OCI-LY3 (cell line): Measurements from ENCODE around the gene CTXND2.
A peak's percentile ranks its signal among the peaks of the same experiment; 100 is the strongest.
"Not testable (repeated sequence)": the region's sequence is repeated elsewhere in the genome, so short reads cannot be mapped to it uniquely, and the experiment has no call there.

Experiments
- H2AFZ ChIP-seq: fragments of 200-600, 300-600 bp; shearing (Covaris generic); 2 replicates; pipeline ENCODE4 v1.6.0; 2014; ENCODE audit warnings: antibody characterized with exemption, low read depth, low read length
- H3K27ac ChIP-seq: fragments of 200-600, 300-600 bp; sonication (generic); 2 replicates; pipeline ENCODE4 v1.5.1; 2014; ENCODE audit warnings: mild to moderate bottlenecking, low read length, moderate library complexity, mixed read lengths
- H3K27me3 ChIP-seq: fragments of 200-600, 300-600 bp; sonication (generic); 2 replicates; pipeline ENCODE4 v1.6.1; 2014; ENCODE audit warnings: low read depth, low read length, mixed read lengths
- H3K36me3 ChIP-seq: fragments of 200-600, 300-600 bp; sonication (generic); replicated peaks from 2 replicates; pipeline ENCODE3; 2014; ENCODE audit warnings: low read depth, low read length, mixed read lengths
- H3K4me1 ChIP-seq: fragments of 300-600, 200-600 bp; sonication (generic); 2 replicates; pipeline ENCODE4 v1.6.1; 2014; ENCODE audit warnings: low read length, mixed read lengths
- H3K4me2 ChIP-seq: fragments of 200-600, 300-600 bp; sonication (generic); 2 replicates; pipeline ENCODE4 v1.6.1; 2014; ENCODE audit warnings: low read length, mixed read lengths
- H3K4me3 ChIP-seq: fragments of 300-600, 200-600 bp; sonication (generic); 2 replicates; pipeline ENCODE4 v1.5.1; 2014; ENCODE audit warnings: antibody characterized with exemption, mild to moderate bottlenecking, low read length, moderate library complexity
- H3K79me2 ChIP-seq: fragments of 300-600, 200-600 bp; shearing (Covaris generic); 2 replicates; pipeline ENCODE4 v1.6.1; 2014; ENCODE audit warnings: mild to moderate bottlenecking, low read length, mixed read lengths
- H3K9ac ChIP-seq: fragments of 300-600, 200-600 bp; shearing (Covaris generic); 2 replicates; pipeline ENCODE4 v1.6.0; 2014; ENCODE audit warnings: mild to moderate bottlenecking, low read length, moderate library complexity
- H3K9me3 ChIP-seq: fragments of 200-600, 300-600 bp; shearing (Covaris generic); 2 replicates; pipeline ENCODE4 v1.6.1; 2014; ENCODE audit warnings: low read length, mixed read lengths; ENCODE audit not compliant: insufficient read depth
- H4K20me1 ChIP-seq: fragments of 200-600, 300-600 bp; sonication (generic); 2 replicates; pipeline ENCODE4 v1.6.1; 2016; ENCODE audit warnings: low read length, mixed read lengths; ENCODE audit not compliant: insufficient read depth
- EZH2phosphoT487 ChIP-seq: fragments of 200-600 bp; shearing (Covaris generic); IDR thresholded peaks from 2 replicates; pipeline ENCODE4 v1.6.1; 2018; ENCODE audit warnings: antibody characterized with exemption, mixed run types, low read depth
- TF ChIP-seq, protein P1 (sequence below): fragments of 200-600, 300-600 bp; sonication (generic); IDR thresholded peaks from 2 replicates; pipeline ENCODE4 v1.5.1; 2014; ENCODE audit warnings: antibody characterized with exemption, low read length, low read depth

CTXND2 gene

DNA sequence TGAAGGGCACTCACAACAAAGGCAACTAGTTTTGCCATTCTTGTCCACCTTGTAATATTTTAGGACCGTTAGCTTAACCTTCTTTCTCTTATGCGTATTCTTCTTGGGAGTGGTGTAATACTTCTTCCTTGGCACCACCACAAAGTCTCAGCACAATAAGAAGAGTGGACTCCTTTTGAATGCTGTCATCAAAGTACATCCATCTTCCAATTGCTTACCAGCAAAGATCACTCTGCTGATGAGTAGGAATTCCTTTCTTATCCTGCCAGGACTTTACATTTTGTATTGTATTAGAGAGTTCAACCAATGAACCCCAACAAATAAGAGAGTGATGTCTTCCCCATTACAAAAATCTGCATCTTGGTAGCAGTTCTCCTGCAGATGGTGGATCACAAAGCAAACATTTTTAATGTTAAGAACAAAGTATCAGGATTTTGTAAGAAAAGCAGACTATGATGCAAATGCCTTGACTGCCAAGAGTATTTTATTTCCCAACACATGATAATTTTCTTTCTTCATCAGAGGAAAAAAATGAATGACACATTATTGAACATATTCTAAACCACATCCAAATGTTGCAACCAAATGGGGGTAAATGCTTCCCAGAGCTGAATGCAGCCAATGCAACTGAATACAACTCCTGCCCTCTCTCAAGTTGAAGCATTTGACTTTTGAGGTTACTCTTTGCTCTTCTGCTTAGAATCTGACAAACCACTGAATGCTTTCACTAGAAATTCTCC, 5.4 kb upstream of the CTXND2 start:
- H3K9ac ChIP-seq, result no peak overlapping the region
- no peaks in the 10 kb centered on the region for H3K36me3 ChIP-seq
- H3K79me2 ChIP-seq, result no peaks in the 10 kb centered on the region
- H3K4me1 ChIP-seq, result peaks cover 4% of the 10 kb centered on the region; the same call in 1 of the 2 replicates
- no peaks in the 10 kb centered on the region for H3K27me3 ChIP-seq
- H2AFZ ChIP-seq, result no peak overlapping the region
- no peak overlapping the region for H3K4me3 ChIP-seq
- TF ChIP-seq EZH2phosphoT487, result no peak
- TF ChIP-seq, protein P1, sequence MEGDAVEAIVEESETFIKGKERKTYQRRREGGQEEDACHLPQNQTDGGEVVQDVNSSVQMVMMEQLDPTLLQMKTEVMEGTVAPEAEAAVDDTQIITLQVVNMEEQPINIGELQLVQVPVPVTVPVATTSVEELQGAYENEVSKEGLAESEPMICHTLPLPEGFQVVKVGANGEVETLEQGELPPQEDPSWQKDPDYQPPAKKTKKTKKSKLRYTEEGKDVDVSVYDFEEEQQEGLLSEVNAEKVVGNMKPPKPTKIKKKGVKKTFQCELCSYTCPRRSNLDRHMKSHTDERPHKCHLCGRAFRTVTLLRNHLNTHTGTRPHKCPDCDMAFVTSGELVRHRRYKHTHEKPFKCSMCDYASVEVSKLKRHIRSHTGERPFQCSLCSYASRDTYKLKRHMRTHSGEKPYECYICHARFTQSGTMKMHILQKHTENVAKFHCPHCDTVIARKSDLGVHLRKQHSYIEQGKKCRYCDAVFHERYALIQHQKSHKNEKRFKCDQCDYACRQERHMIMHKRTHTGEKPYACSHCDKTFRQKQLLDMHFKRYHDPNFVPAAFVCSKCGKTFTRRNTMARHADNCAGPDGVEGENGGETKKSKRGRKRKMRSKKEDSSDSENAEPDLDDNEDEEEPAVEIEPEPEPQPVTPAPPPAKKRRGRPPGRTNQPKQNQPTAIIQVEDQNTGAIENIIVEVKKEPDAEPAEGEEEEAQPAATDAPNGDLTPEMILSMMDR, result no peak
- H3K27ac ChIP-seq, result no peak overlapping the region
- no peak overlapping the region for H3K4me2 ChIP-seq
- no peaks in the 10 kb centered on the region for H3K9me3 ChIP-seq
- no peaks in the 10 kb centered on the region for H4K20me1 ChIP-seq

DNA sequence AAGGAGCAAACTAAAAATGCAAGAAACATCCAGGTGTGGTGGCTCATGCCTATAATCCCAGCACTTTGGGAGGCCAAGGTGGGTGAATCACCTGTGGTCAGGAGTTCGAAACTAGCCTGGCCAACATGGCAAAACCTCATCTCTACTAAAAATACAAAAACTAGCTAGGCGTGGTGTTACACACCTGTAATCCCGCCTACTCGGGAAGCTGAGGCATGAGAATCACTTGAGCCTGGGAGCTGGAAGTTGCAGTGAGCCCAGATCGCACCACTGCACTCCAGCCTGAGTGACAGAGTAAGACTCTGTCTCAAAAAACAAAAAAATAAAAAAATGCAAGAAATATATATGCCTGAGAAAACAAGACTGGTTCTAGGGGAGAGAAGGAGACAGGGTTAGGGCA, 3.8 kb upstream of the CTXND2 start:
- H3K9me3 ChIP-seq, H4K20me1 ChIP-seq, H3K27ac ChIP-seq, H3K36me3 ChIP-seq, H3K4me2 ChIP-seq, H3K4me3 ChIP-seq, H3K9ac ChIP-seq, H3K27me3 ChIP-seq, H3K79me2 ChIP-seq, H3K4me1 ChIP-seq: not testable (repeated sequence)
- peak overlapping the region; percentile 75; the same call in 1 of the 2 replicates for H2AFZ ChIP-seq

DNA sequence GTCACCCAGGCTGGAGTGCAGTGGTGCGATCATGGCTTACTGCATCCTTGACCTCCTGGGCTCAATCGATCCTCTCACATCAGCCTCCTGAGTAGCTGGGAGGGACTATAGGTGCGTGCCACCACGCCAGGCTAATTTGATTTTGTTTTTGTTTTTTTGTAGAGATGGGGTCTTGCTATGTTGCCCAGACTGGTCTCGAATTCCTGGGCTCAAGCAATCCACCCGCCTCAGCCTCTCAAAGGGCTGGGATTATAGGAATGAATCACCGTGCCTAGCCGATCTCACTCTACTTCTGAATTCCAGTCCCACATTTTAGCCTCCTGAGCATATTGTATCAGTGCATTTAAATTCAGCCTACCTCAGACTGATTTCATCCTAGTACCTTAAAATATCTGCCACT, 1.8 kb downstream of the CTXND2 start:
- TF ChIP-seq, protein P1, result no peak
- TF ChIP-seq EZH2phosphoT487, result no peak
- H3K27me3 ChIP-seq, result peaks cover 12% of the 10 kb centered on the region; the same call in 1 of the 2 replicates
- H3K36me3 ChIP-seq, result no peaks in the 10 kb centered on the region
- no peak overlapping the region for H3K9ac ChIP-seq
- no peaks in the 10 kb centered on the region for H3K79me2 ChIP-seq
- no peaks in the 10 kb centered on the region for H4K20me1 ChIP-seq
- no peak overlapping the region for H3K4me3 ChIP-seq
- no peaks in the 10 kb centered on the region for H3K9me3 ChIP-seq
- H2AFZ ChIP-seq, result no peak overlapping the region
- H3K27ac ChIP-seq, result no peak overlapping the region
- H3K4me2 ChIP-seq, result no peak overlapping the region
- peaks cover 9% of the 10 kb centered on the region for H3K4me1 ChIP-seq

DNA sequence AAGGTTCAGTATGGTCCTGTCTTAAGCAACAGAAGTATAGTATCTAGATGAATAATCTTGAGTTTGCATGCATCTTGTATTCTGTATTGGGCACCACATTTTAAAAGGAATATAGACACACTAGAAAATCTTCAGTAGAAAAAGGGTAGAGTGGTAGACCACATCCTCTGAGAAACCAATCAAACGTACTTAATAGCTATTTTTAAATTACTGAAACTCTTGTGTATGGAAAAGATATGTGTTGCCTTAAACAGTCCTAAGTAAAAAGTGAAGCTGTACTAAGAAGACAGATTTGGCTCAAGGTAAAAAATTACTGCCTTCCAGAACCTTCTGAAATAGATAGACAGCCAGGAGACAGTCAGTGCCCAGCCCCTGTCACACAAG, 3.1 kb downstream of the CTXND2 start:
- Histone ChIP-seq H3K9me3 (no peaks in the 10 kb centered on the region), H3K9ac (no peak overlapping the region), H3K27me3 (peaks cover 12% of the 10 kb centered on the region; the same call in 1 of the 2 replicates), H2AFZ (peak overlapping the region; percentile 10; the same call in 1 of the 2 replicates), H3K4me2 (peak overlapping the region; percentile 12; the same call in 1 of the 2 replicates), H4K20me1 (no peaks in the 10 kb centered on the region), H3K27ac (no peak overlapping the region), H3K36me3 (no peaks in the 10 kb centered on the region), H3K4me1 (peaks cover 9% of the 10 kb centered on the region), H3K4me3 (no peak overlapping the region), H3K79me2 (no peaks in the 10 kb centered on the region)
- TF ChIP-seq, protein P1, result no peak
- TF ChIP-seq EZH2phosphoT487, result no peak
